Esophagus muscularis mucosa (tissue), 3 donors: ENCODE data around the gene SUFU.

Experiments
- CTCF ChIP-seq, 3 experiments: fragments of 200-600 bp in 2 of 3; fragments of 450-650 bp in 1 of 3; sonication (generic) in 2 of 3; IDR thresholded peaks; one replicate each; pipeline ENCODE4 v1.5.1; 2017 to 2019; ENCODE audit warnings: antibody characterized with exemption in 3 of 3, mild to moderate bottlenecking in 2 of 3, moderate library complexity in 1 of 3
- POLR2A ChIP-seq: fragments of 450-650 bp; IDR thresholded peaks from one replicate; pipeline ENCODE4 v1.6.1; 2017; ENCODE audit warnings: antibody characterized with exemption, moderate library complexity, mild to moderate bottlenecking, low read depth

- TF ChIP-seq CTCF (IDR thresholded peaks at IDR 0.05) (no peak), POLR2A (peak; percentile 87)
Measured at GRCh38 chr10:102641880-102642735, 138.3 kb downstream of the SUFU start.
